SK-N-SH (cell line): ENCODE data around the gene PFKFB2. TPM values are rescaled to one million over a fixed set of nuclear protein-coding genes. Genes with fewer than 3 reads are reported as not detected.

Experiments
- CTCF ChIA-PET: fragments of 300-600, 350-600 bp; formaldehyde crosslinking; extraction: SDS; loops from one replicate; lab custom pipeline; 2021; lab: Yijun Ruan, JAX
- POLR2A ChIA-PET: fragments of 350-600 bp; sonication (Branson Sonifier 250); formaldehyde crosslinking; extraction: SDS; loops from one replicate; lab custom pipeline; 2020; ENCODE audit warnings: antibody characterized with exemption, inconsistent platforms; lab: Yijun Ruan, JAX
- DNase-seq: peaks from one replicate; pipeline ENCODE4 v3.0.0; 2012
- H2AFZ ChIP-seq: fragments of 200-600 bp; sonication (generic); 2 replicates; pipeline ENCODE4 v1.8.1; 2016; ENCODE audit warnings: antibody characterized with exemption, mild to moderate bottlenecking, low read depth
- H3F3A ChIP-seq: fragments of 200-600 bp; sonication (generic); replicated peaks from 2 replicates; pipeline ENCODE3; 2016; ENCODE audit warnings: antibody characterized with exemption, mild to moderate bottlenecking; ENCODE audit not compliant: insufficient read depth
- H3K27ac ChIP-seq, 2 experiments: fragments of 200-500 bp in 1 of 2; fragments of 200-600 bp in 1 of 2; sonication (Bioruptor generic) in 1 of 2; sonication (generic), shearing (Covaris generic) in 1 of 2; 2 replicates each; pipeline versions ENCODE4 v1.5.1 to v1.6.1; 2014 to 2016; ENCODE audit warnings: low read depth in 2 of 2, inconsistent platforms in 1 of 2, low read length in 1 of 2, mild to moderate bottlenecking in 1 of 2, mixed read lengths in 1 of 2
- H3K27me3 ChIP-seq: fragments of 200-600 bp; sonication (generic), shearing (Covaris generic); 2 replicates; pipeline ENCODE4 v1.6.1; 2016; ENCODE audit warnings: mixed run types; ENCODE audit not compliant: insufficient read depth
- H3K36me3 ChIP-seq, 2 experiments: fragments of 200-500 bp in 1 of 2; fragments of 200-600 bp in 1 of 2; sonication (Bioruptor generic) in 1 of 2; sonication (generic) in 1 of 2; replicated peaks in 1 of 2; 2 replicates each; pipeline versions ENCODE3 to v1.5.1; 2014 to 2016; ENCODE audit warnings: low read length in 1 of 2, mild to moderate bottlenecking in 1 of 2; ENCODE audit not compliant: insufficient read depth in 2 of 2, control insufficient read depth in 1 of 2
- H3K4me1 ChIP-seq, 2 experiments: fragments of 200-500 bp in 1 of 2; fragments of 200-600 bp in 1 of 2; sonication (Bioruptor generic) in 1 of 2; sonication (generic), shearing (Covaris generic) in 1 of 2; 2 replicates each; pipeline versions ENCODE4 v1.5.1 to v1.6.1; 2014 to 2016; ENCODE audit warnings: low read depth in 1 of 2, low read length in 1 of 2, mixed run types in 1 of 2; ENCODE audit not compliant: insufficient read depth in 2 of 2, control insufficient read depth in 1 of 2
- H3K4me2 ChIP-seq: fragments of 200-600 bp; sonication (generic), shearing (Covaris generic); 2 replicates; pipeline ENCODE4 v1.6.1; 2017; ENCODE audit warnings: mixed run types
- H3K4me3 ChIP-seq, 2 experiments: fragments of 200-500 bp in 1 of 2; fragments of 200-600 bp in 1 of 2; sonication (Bioruptor generic) in 1 of 2; sonication (generic), shearing (Covaris generic) in 1 of 2; 2 replicates each; pipeline versions ENCODE4 v1.5.1 to v1.8.1; 2014 to 2016; ENCODE audit warnings: low read depth in 2 of 2, inconsistent platforms in 1 of 2, low read length in 1 of 2, mild to moderate bottlenecking in 1 of 2, mixed read lengths in 1 of 2, moderate library complexity in 1 of 2
- H3K79me2 ChIP-seq: fragments of 200-600 bp; sonication (generic); 2 replicates; pipeline ENCODE4 v1.8.1; 2017; ENCODE audit warnings: mild to moderate bottlenecking; ENCODE audit not compliant: insufficient read depth
- H3K9ac ChIP-seq: fragments of 200-600 bp; sonication (generic); 2 replicates; pipeline ENCODE4 v1.6.1; 2017; ENCODE audit warnings: mixed run types
- H3K9me2 ChIP-seq: fragments of 200-600 bp; sonication (generic); 2 replicates; pipeline ENCODE4 v1.6.1; 2017; ENCODE audit warnings: mixed run types
- H3K9me3 ChIP-seq: fragments of 200-600 bp; sonication (generic); 2 replicates; pipeline ENCODE4 v1.6.1; 2017; ENCODE audit warnings: mixed run types, mild to moderate bottlenecking, moderate library complexity
- H4K20me1 ChIP-seq: fragments of 200-600 bp; sonication (generic); 2 replicates; pipeline ENCODE4 v1.6.1; 2017; ENCODE audit warnings: mild to moderate bottlenecking, mixed run types; ENCODE audit not compliant: insufficient read depth
- EZH2phosphoT487 ChIP-seq: fragments of 200-600 bp; sonication (generic); IDR thresholded peaks from 2 replicates; pipeline ENCODE4 v1.6.1; 2017; ENCODE audit warnings: low read depth, mixed run types, mild to moderate bottlenecking, antibody characterized with exemption, moderate library complexity, borderline replicate concordance
- GABPA ChIP-seq: IDR thresholded peaks from 2 replicates; pipeline ENCODE4 v1.4.0; 2012; ENCODE audit warnings: low read depth, mild to moderate bottlenecking
- GATA2 ChIP-seq: sonication (generic); formaldehyde crosslinking; IDR thresholded peaks from 2 replicates; pipeline ENCODE4 v1.5.0; 2020; ENCODE audit warnings: mild to moderate bottlenecking, missing genetic modification reagents
- JUND ChIP-seq: IDR thresholded peaks from 2 replicates; pipeline ENCODE4 v1.4.0; 2012
- MEF2A ChIP-seq: IDR thresholded peaks from 2 replicates; pipeline ENCODE4 v1.4.0; 2012; ENCODE audit warnings: low read depth, borderline replicate concordance
- NRF1 ChIP-seq: IDR thresholded peaks from 2 replicates; pipeline ENCODE4 v1.6.1; 2012; ENCODE audit warnings: low read depth, mild to moderate bottlenecking, low read length
- SMC3 ChIP-seq: IDR thresholded peaks from 2 replicates; pipeline ENCODE4 v1.6.1; 2012; ENCODE audit warnings: low read depth, low read length, improper control_type of control experiment
- TCF12 ChIP-seq: IDR thresholded peaks from 2 replicates; pipeline ENCODE4 v1.4.0; 2012
- WGBS: methylation state at CpG from one replicate; pipeline ENCODE4 v1.1.6; 2017; ENCODE audit warnings: low lambda C conversion rate; 5-methylcytosine and 5-hydroxymethylcytosine counted together
- polyA plus RNA-seq, 3 experiments: library from polyadenylated mRNA; depleted of rRNA; stranded (reverse); fragments of >200 nt; gene quantifications; 2 replicates each; pipeline ENCODE4 v1.2.3, GENCODE V29; 2012
- TF ChIP-seq, protein P1 (sequence below): fragments of 150-350 bp; IDR thresholded peaks from 2 replicates; pipeline ENCODE4 v1.6.1; 2016; ENCODE audit warnings: mild to moderate bottlenecking, low read depth, low read length
- TF ChIP-seq, protein P2 (sequence below): IDR thresholded peaks from 2 replicates; pipeline ENCODE4; 2012

Gene PFKFB2
- polyA plus RNA-seq, 1 of the 3 experiments (the other 2 are of a cell fraction) = 1.8 TPM

DNA sequence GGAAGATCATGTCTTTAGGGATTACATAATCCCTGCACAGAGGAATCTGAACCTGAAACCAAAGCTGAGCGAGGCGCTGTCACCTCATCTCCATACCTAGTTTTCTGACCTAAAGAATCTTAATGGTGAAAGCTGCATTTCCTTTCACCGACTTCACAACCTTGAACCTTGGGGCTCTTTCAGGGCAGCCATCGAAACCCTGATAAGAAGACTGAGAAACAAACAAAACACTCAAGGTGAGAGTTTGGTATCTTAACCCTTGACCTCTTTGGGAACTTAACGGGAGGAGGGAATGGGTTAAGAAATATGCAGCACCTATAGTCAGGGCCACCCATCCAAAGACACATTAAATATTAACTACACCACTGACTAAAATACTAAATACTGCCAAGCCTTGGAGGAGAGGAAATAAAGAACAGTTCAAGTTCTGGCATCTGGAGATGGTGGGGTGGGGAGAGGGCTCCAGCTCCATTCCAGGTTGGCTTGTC lies 22.5 kb upstream of the PFKFB2 start:
- H3K9me2 ChIP-seq = no peaks in the 10 kb centered on the region
- no peaks in the 10 kb centered on the region for H3K36me3 ChIP-seq
- WGBS = 35% methylated on average over 5 of the region's 5 CpGs
- no peaks in the 10 kb centered on the region for H3K27me3 ChIP-seq
- H3F3A ChIP-seq = peaks cover 12% of the 10 kb centered on the region
- H3K4me3 ChIP-seq = no peak overlapping the region
- no peak overlapping the region for H3K27ac ChIP-seq
- ChIA-PET POLR2A (no interaction called here), CTCF (interaction anchor here (1.6 kb wide), 1 partner anchor 20 kb away, joined by 6 read pairs; no protein-coding TSS in a partner anchor)
- no peak for DNase-seq
- no peaks in the 10 kb centered on the region for H3K9me3 ChIP-seq
- H4K20me1 ChIP-seq = no peaks in the 10 kb centered on the region
- H3K4me1 ChIP-seq = peaks cover 0 to 21% of the 10 kb centered on the region in 2 experiments
- TF ChIP-seq EZH2phosphoT487 = no peak
- TF ChIP-seq, all 33 proteins: peak for 0
- no peaks in the 10 kb centered on the region for H3K79me2 ChIP-seq
- no peak overlapping the region for H2AFZ ChIP-seq
- no peak overlapping the region for H3K4me2 ChIP-seq
- H3K9ac ChIP-seq = no peak overlapping the region

DNA sequence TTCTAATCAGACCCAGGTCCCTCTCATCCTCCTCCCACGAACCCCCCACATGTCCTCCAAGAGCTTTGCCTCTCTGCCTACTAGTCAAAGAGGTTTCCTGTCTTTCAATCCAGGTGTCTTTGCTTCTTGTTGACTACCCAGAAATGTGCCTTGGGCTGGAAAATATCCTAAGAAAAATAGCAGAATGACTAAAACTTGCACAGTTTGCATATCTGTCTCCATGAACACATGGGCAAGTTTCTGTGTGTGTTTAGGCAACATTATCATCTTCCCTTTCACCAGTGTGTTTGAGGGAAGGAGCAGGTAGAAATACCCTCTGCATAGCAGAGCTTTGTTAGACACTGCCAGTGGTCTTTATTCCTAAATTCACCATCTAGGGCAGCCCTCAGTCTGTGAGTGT lies 22.1 kb upstream of the PFKFB2 start:
- Histone ChIP-seq H3K36me3 (no peaks in the 10 kb centered on the region), H3K9ac (no peak overlapping the region), H3K27me3 (no peaks in the 10 kb centered on the region), H3K9me2 (no peaks in the 10 kb centered on the region), H3K4me1 (peaks cover 0 to 17% of the 10 kb centered on the region in 2 experiments), H3K4me3 (no peak overlapping the region), H3K9me3 (no peaks in the 10 kb centered on the region), H2AFZ (no peak overlapping the region), H3K79me2 (no peaks in the 10 kb centered on the region), H4K20me1 (no peaks in the 10 kb centered on the region), H3K27ac (no peak overlapping the region), H3K4me2 (no peak overlapping the region), H3F3A (peaks cover 7% of the 10 kb centered on the region)
- no peak for DNase-seq
- 0% methylated on average over 1 of the region's 1 CpG for WGBS
- POLR2A ChIA-PET = no interaction called here
- TF ChIP-seq JUND (no peak), NRF1 (no peak), SMC3 (no peak), MEF2A (no peak), GABPA (no peak), EZH2phosphoT487 (no peak), GATA2 (CRISPR knock-in tag) (no peak), TCF12 (no peak)
- TF ChIP-seq, protein P1, sequence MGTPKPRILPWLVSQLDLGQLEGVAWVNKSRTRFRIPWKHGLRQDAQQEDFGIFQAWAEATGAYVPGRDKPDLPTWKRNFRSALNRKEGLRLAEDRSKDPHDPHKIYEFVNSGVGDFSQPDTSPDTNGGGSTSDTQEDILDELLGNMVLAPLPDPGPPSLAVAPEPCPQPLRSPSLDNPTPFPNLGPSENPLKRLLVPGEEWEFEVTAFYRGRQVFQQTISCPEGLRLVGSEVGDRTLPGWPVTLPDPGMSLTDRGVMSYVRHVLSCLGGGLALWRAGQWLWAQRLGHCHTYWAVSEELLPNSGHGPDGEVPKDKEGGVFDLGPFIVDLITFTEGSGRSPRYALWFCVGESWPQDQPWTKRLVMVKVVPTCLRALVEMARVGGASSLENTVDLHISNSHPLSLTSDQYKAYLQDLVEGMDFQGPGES = no peak
- TF ChIP-seq, protein P2, sequence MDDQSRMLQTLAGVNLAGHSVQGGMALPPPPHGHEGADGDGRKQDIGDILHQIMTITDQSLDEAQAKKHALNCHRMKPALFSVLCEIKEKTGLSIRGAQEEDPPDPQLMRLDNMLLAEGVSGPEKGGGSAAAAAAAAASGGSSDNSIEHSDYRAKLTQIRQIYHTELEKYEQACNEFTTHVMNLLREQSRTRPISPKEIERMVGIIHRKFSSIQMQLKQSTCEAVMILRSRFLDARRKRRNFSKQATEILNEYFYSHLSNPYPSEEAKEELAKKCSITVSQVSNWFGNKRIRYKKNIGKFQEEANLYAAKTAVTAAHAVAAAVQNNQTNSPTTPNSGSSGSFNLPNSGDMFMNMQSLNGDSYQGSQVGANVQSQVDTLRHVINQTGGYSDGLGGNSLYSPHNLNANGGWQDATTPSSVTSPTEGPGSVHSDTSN = no peak
- CTCF ChIA-PET = no interaction called here
